ENCODE data around the gene GREM2. TPM values are rescaled to one million over a fixed set of nuclear protein-coding genes. Genes with fewer than 3 reads are reported as not detected.

GREM2 gene
- total and polyA plus RNA-seq, 2 donors (not counting 1 experiment from before 2014, with no cell fraction given), result not detected

DNA sequence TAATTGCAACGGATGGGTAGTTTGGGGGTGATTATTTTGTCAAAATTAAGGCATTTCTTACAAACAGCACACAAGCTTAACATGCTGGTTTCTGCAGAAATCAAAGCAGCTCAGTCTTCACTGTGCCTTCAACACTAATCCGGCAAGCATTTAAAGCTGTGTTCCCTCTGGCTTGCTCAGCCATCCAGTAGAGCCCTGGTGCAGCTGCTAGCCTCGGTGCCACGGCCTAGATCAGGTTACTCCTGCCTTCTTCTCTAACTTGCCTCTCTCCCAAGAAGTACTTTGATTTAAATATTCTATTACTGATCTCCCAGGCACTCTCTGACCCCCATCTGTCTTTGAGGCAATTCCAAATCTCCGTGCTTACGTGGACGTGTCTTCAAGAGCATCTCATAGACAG, 85.6 kb downstream of the GREM2 start:
- ATAC-seq (ENCODE audit: low read depth), result no peak
- H3K9me3 ChIP-seq (ENCODE audit: control extremely low read depth in 1 of 3, control insufficient read depth in 2 of 3, insufficient read depth in 1 of 3, low read length in 2 of 3), result peaks cover 0 to 4% (median 0%) of the 10 kb centered on the region in 3 donors
- DNase-seq, result no peak
- no peak overlapping the region for H3K4me2 ChIP-seq (replicated peaks; ENCODE audit: low read depth, low read length, poor library complexity, severe bottlenecking)
- H3K36me3 ChIP-seq (replicated peaks in 1 of 2; ENCODE audit: control extremely low read depth in 1 of 2, control insufficient read depth in 1 of 2, extremely low read depth in 1 of 2, insufficient read depth in 2 of 2, low read length in 1 of 2), result no peaks in the 10 kb centered on the region
- no peak overlapping the region for H2AFZ ChIP-seq (ENCODE audit: insufficient read depth, low read depth, low read length, poor library complexity, severe bottlenecking)
- H3K27me3 ChIP-seq (replicated peaks in 1 of 4; ENCODE audit: control extremely low read depth in 1 of 4, control insufficient read depth in 3 of 4, insufficient read depth in 4 of 4, low read length in 3 of 4), result no peaks in the 10 kb centered on the region
- TF ChIP-seq, protein P1, sequence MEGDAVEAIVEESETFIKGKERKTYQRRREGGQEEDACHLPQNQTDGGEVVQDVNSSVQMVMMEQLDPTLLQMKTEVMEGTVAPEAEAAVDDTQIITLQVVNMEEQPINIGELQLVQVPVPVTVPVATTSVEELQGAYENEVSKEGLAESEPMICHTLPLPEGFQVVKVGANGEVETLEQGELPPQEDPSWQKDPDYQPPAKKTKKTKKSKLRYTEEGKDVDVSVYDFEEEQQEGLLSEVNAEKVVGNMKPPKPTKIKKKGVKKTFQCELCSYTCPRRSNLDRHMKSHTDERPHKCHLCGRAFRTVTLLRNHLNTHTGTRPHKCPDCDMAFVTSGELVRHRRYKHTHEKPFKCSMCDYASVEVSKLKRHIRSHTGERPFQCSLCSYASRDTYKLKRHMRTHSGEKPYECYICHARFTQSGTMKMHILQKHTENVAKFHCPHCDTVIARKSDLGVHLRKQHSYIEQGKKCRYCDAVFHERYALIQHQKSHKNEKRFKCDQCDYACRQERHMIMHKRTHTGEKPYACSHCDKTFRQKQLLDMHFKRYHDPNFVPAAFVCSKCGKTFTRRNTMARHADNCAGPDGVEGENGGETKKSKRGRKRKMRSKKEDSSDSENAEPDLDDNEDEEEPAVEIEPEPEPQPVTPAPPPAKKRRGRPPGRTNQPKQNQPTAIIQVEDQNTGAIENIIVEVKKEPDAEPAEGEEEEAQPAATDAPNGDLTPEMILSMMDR (IDR thresholded peaks at IDR 0.05), result no peak
- no peak for TF ChIP-seq EZH2 (IDR thresholded peaks at IDR 0.05; ENCODE audit: borderline replicate concordance, insufficient read depth, low read depth, low read length, poor library complexity, severe bottlenecking)
- H4K20me1 ChIP-seq (ENCODE audit: control insufficient read depth, insufficient read depth, low read length, poor library complexity, severe bottlenecking), result no peaks in the 10 kb centered on the region
- intact Hi-C loops (cut with micrococcal nuclease), result no loop called here
- no peaks in the 10 kb centered on the region for H3K79me2 ChIP-seq (ENCODE audit: control insufficient read depth, insufficient read depth, low read length)
- POLR2A ChIA-PET, result no interaction called here
- no peaks in the 10 kb centered on the region for H3K4me1 ChIP-seq (ENCODE audit: control insufficient read depth in 2 of 2, insufficient read depth in 2 of 2, low read length in 2 of 2)
- 89% methylated on average over 4 of the region's 7 CpGs for WGBS (ENCODE audit: insufficient coverage)
- Mint-ChIP-seq H3K9me3 (ENCODE audit: insufficient read depth) (no peaks in the 10 kb centered on the region), H3K4me3 (no peak overlapping the region), H3K27me3 (no peaks in the 10 kb centered on the region), H3K4me1 (no peaks in the 10 kb centered on the region), H3K27ac (no peak overlapping the region)
- no peak overlapping the region for H3K27ac ChIP-seq (ENCODE audit: low read length in 2 of 2)
- no peak overlapping the region for H3K4me3 ChIP-seq (ENCODE audit: control extremely low read depth in 1 of 5, extremely low read depth in 1 of 5, insufficient read depth in 1 of 5, low read depth in 2 of 5, low read length in 4 of 5)
- CTCF ChIA-PET, result no interaction called here
- H3K9ac ChIP-seq (ENCODE audit: low read length), result no peak overlapping the region

DNA sequence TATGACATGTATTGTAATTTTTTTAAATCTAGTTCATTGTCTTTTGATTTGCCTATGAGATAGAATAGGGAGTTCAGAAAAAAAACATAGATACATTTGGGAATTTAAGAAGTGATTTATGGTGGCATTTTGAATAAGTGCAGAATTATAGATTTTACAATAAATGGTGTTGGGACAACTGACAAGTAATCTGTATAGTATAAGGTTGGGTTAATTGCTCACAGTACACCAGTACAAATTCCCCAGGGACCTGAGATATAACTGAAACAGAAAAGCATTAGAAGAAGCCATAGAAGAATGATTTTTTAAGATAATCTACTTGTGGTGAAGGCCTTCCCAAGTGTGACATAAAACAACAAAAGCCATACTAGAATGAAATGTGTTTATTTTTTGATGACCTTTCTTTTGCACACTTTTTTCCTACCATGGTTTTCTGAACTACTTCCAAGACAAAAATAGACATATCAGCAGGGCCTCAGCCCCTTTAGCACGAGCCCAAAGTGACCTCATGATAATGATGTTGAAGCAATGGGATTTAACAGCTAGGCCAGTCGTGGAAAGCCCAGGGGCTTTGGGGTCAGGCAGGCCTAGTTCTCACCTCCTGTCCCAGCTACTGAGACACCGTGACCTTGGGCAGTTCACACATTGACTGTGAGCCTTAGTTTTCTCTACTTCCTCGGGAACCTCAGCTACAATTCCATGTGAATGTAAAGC, 87.4 kb downstream of the GREM2 start:
- Histone ChIP-seq H3K79me2 (ENCODE audit: control insufficient read depth, insufficient read depth, low read length) (no peaks in the 10 kb centered on the region), H3K4me3 (ENCODE audit: control extremely low read depth in 1 of 5, extremely low read depth in 1 of 5, insufficient read depth in 1 of 5, low read depth in 2 of 5, low read length in 4 of 5) (no peak overlapping the region), H3K9ac (ENCODE audit: low read length) (no peak overlapping the region), H3K27ac (ENCODE audit: low read length in 2 of 2) (no peak overlapping the region), H3K9me3 (ENCODE audit: control extremely low read depth in 1 of 3, control insufficient read depth in 2 of 3, insufficient read depth in 1 of 3, low read length in 2 of 3) (peaks cover 0 to 6% (median 0%) of the 10 kb centered on the region in 3 donors), H2AFZ (ENCODE audit: insufficient read depth, low read depth, low read length, poor library complexity, severe bottlenecking) (no peak overlapping the region), H4K20me1 (ENCODE audit: control insufficient read depth, insufficient read depth, low read length, poor library complexity, severe bottlenecking) (no peaks in the 10 kb centered on the region), H3K4me1 (ENCODE audit: control insufficient read depth in 2 of 2, insufficient read depth in 2 of 2, low read length in 2 of 2) (no peaks in the 10 kb centered on the region), H3K36me3 (replicated peaks in 1 of 2; ENCODE audit: control extremely low read depth in 1 of 2, control insufficient read depth in 1 of 2, extremely low read depth in 1 of 2, insufficient read depth in 2 of 2, low read length in 1 of 2) (no peaks in the 10 kb centered on the region), H3K4me2 (replicated peaks; ENCODE audit: low read depth, low read length, poor library complexity, severe bottlenecking) (no peak overlapping the region), H3K27me3 (replicated peaks in 1 of 4; ENCODE audit: control extremely low read depth in 1 of 4, control insufficient read depth in 3 of 4, insufficient read depth in 4 of 4, low read length in 3 of 4) (no peaks in the 10 kb centered on the region)
- intact Hi-C loops (cut with micrococcal nuclease), result no loop called here
- Mint-ChIP-seq H3K4me3 (no peak overlapping the region), H3K27ac (no peak overlapping the region), H3K4me1 (no peaks in the 10 kb centered on the region), H3K9me3 (ENCODE audit: insufficient read depth) (no peaks in the 10 kb centered on the region), H3K27me3 (no peaks in the 10 kb centered on the region)
- no peak for ATAC-seq (ENCODE audit: low read depth)
- no peak for TF ChIP-seq EZH2 (IDR thresholded peaks at IDR 0.05; ENCODE audit: borderline replicate concordance, insufficient read depth, low read depth, low read length, poor library complexity, severe bottlenecking)
- TF ChIP-seq, protein P1 (IDR thresholded peaks at IDR 0.05), result no peak
- ChIA-PET CTCF (no interaction called here), POLR2A (no interaction called here)
- no peak for DNase-seq
- 84% methylated on average over 2 of the region's 4 CpGs for WGBS (ENCODE audit: insufficient coverage)
